Upper lobe of left lung (tissue), 6 donors: ENCODE measurements around the gene CYP2A13. TPM values are rescaled to one million over a fixed set of nuclear protein-coding genes. Genes with fewer than 3 reads are reported as not detected.
A peak's percentile ranks its signal among the peaks of the same experiment; 100 is the strongest.
"Not testable (repeated sequence)": the region's sequence is repeated elsewhere in the genome, so short reads cannot be mapped to it uniquely, and the experiment has no call there.

ENCODE experiments used
- ATAC-seq, 2 donors: fragments of 200-7000 bp; cut with Tn5 transposase; one replicate each; pipeline ENCODE4 v1.9.1; 2022; ENCODE audit warnings: mild to moderate bottlenecking in 2 of 2, moderate library complexity in 2 of 2; ENCODE audit not compliant: low FRiP score in 2 of 2
- DNase-seq, 2 donors: peaks; one replicate each; pipeline ENCODE4 v3.0.0-alpha.2; 2019 to 2020
- H3K27ac ChIP-seq, 4 donors: fragments of 200-600 bp; sonication (generic); one replicate each; pipeline ENCODE4 v1.5.1; 2016 to 2019
- H3K27me3 ChIP-seq, 4 donors: fragments of 200-600 bp; sonication (generic); one replicate each; pipeline ENCODE4 v1.5.1; 2017 to 2019
- H3K36me3 ChIP-seq, 4 donors: fragments of 200-600 bp; sonication (generic); one replicate each; pipeline ENCODE4 v1.5.1; 2016 to 2019
- H3K4me1 ChIP-seq, 4 donors: fragments of 200-600 bp; sonication (generic); one replicate each; pipeline ENCODE4 v1.5.1; 2018 to 2019
- H3K4me3 ChIP-seq, 4 donors: fragments of 200-600 bp; sonication (generic); one replicate each; pipeline ENCODE4 v1.5.1; 2017 to 2019; ENCODE audit warnings: mild to moderate bottlenecking in 2 of 4, moderate library complexity in 1 of 4
- H3K9me3 ChIP-seq, 4 donors: fragments of 200-600 bp; sonication (generic); one replicate each; pipeline ENCODE4 v1.5.1; 2018 to 2019
- EP300 ChIP-seq, 4 donors: sonication (generic); formaldehyde crosslinking; IDR thresholded peaks; one replicate each; pipeline ENCODE4 v1.5.1; 2017; ENCODE audit warnings: antibody characterized with exemption in 4 of 4, control low read depth in 2 of 4
- POLR2A ChIP-seq, 4 donors: fragments of 450-650 bp; IDR thresholded peaks; one replicate each; pipeline ENCODE4 v1.5.1; 2016 to 2017; ENCODE audit warnings: antibody characterized with exemption in 4 of 4, mild to moderate bottlenecking in 2 of 4
- POLR2AphosphoS5 ChIP-seq, 2 donors: sonication (generic); formaldehyde crosslinking; IDR thresholded peaks; one replicate each; pipeline ENCODE4 v1.5.1; 2017; ENCODE audit warnings: antibody characterized with exemption in 2 of 2
- WGBS, 2 donors: methylation state at CpG; one replicate each; pipeline ENCODE4 v1.1.5; 2017 to 2018; 5-methylcytosine and 5-hydroxymethylcytosine counted together
- total RNA-seq, 6 donors: library from RNA; depleted of rRNA in 4 of 6; stranded (reverse); fragments of >200 nt in 4 of 6; gene quantifications; one replicate each; pipeline versions ENCODE4 v1.1.0 to v1.2.1, GENCODE V29; 2016 to 2021
- TF ChIP-seq, protein P1 (sequence below), 6 experiments: fragments of 450-650 bp in 4 of 6; fragments of 200-600 bp in 2 of 6; sonication (generic) in 2 of 6; IDR thresholded peaks; one replicate each; pipeline ENCODE4 v1.5.1; 2016 to 2019; ENCODE audit warnings: antibody characterized with exemption in 6 of 6
- donor health status: DM: no; HTN: no; CAD: no; lungs with moderate emphysema.
- donor health status: DM: no; HTN: yes; CAD: no; lungs with severe emphysema.

Gene CYP2A13, protein sequence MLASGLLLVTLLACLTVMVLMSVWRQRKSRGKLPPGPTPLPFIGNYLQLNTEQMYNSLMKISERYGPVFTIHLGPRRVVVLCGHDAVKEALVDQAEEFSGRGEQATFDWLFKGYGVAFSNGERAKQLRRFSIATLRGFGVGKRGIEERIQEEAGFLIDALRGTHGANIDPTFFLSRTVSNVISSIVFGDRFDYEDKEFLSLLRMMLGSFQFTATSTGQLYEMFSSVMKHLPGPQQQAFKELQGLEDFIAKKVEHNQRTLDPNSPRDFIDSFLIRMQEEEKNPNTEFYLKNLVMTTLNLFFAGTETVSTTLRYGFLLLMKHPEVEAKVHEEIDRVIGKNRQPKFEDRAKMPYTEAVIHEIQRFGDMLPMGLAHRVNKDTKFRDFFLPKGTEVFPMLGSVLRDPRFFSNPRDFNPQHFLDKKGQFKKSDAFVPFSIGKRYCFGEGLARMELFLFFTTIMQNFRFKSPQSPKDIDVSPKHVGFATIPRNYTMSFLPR
- total RNA-seq = 1 to 10 TPM in 2 of 6 donors, not detected in 4; 1.3 to 2.8 TPM

DNA sequence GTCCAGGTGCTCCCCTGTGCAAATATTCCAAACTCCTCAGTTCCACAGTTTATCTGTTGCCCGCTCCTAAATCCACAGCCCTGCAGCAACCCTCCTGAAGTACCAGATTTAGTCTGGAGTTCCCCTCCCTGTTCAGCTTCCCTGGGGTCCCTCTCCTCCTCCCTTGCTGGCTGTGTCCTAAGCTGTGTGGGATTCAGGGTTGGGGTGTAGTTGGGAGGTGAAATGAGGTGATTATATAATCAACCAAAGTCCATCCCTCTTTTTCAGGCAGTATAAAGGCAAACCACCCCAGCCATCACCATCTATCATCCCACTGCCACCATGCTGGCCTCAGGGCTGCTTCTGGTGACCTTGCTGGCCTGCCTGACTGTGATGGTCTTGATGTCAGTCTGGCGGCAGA, at the start of gene CYP2A13:
TSS of gene CYP2A13 (plus strand) at position 301 of the 400 bp plus-strand sequence. CDS start at position 322, 21 bp downstream.
- Histone ChIP-seq H3K27ac (no peak within 1 kb of the TSS), H3K9me3 (no peaks in the 10 kb centered on the region), H3K36me3 (no peaks in the 10 kb centered on the region), H3K27me3 (peaks cover 0 to 8% (median 3%) of the 10 kb centered on the region in 4 donors), H3K4me1 (no peaks in the 10 kb centered on the region), H3K4me3 (no peak within 1 kb of the TSS)
- WGBS, 2 donors = 56 to 95% methylated on average over 1 to 2 of the region's 2 CpGs
- DNase-seq (no peak), ATAC-seq (no peak)
- TF ChIP-seq, protein P1, sequence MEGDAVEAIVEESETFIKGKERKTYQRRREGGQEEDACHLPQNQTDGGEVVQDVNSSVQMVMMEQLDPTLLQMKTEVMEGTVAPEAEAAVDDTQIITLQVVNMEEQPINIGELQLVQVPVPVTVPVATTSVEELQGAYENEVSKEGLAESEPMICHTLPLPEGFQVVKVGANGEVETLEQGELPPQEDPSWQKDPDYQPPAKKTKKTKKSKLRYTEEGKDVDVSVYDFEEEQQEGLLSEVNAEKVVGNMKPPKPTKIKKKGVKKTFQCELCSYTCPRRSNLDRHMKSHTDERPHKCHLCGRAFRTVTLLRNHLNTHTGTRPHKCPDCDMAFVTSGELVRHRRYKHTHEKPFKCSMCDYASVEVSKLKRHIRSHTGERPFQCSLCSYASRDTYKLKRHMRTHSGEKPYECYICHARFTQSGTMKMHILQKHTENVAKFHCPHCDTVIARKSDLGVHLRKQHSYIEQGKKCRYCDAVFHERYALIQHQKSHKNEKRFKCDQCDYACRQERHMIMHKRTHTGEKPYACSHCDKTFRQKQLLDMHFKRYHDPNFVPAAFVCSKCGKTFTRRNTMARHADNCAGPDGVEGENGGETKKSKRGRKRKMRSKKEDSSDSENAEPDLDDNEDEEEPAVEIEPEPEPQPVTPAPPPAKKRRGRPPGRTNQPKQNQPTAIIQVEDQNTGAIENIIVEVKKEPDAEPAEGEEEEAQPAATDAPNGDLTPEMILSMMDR (IDR thresholded peaks at IDR 0.05) = no peak

DNA sequence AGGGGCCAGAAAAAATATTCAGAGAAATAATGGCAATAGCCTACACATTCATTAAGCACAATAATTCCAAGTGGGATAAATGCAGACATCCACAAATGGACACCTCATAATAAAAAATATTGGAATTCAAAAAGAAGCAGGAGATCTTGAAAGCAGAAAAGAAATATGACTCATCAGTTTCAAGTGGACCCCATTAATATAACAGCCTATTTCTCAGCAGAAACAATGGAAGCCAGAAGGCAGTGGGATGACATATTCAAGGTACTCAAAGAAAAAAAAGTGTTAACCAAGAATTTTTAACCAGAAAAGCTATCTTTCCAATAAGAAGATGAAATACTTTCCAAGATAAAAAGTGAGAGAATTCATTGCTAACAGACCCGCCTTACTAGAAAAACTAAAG, 48.4 kb upstream of the CYP2A13 start:
- WGBS, 2 donors = 86 to 90% methylated on average over 1 of the region's 1 CpG
- H3K27ac ChIP-seq = no peak overlapping the region
- TF ChIP-seq POLR2A (IDR thresholded peaks at IDR 0.05) (no peak), POLR2AphosphoS5 (IDR thresholded peaks at IDR 0.05) (no peak), EP300 (IDR thresholded peaks at IDR 0.05) (no peak)
- TF ChIP-seq, protein P1 (IDR thresholded peaks at IDR 0.05) = no peak
- H3K4me3 ChIP-seq = no peak overlapping the region
- ATAC-seq = no peak
- H3K36me3 ChIP-seq = no peaks in the 10 kb centered on the region
- H3K4me1 ChIP-seq = no peaks in the 10 kb centered on the region
- DNase-seq = no peak
- no peaks in the 10 kb centered on the region for H3K9me3 ChIP-seq
- H3K27me3 ChIP-seq = no peaks in the 10 kb centered on the region

DNA sequence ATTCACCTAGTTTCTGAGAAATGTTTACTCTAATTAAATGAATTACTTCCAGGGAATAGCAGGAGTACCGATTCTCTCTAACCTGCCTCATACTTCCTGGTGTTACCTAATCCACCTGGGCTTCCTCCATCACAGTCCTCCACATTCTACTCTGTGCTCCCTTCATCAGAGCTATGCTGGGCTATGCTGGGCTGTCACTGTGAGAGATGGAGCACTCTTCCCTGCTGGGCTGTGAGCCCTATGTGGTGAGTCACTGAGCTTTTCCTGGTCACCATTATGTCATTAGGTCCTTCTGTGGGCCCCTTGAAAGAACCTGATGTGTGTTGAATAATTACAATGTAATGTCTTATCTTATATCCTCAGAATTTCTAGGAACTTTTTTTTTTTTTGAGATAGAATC, 43.2 kb upstream of the CYP2A13 start:
- 46 to 52% methylated on average over 1 of the region's 1 CpG for WGBS, 2 donors
- not testable (repeated sequence) for H3K9me3 ChIP-seq, DNase-seq, H3K27ac ChIP-seq, H3K36me3 ChIP-seq, H3K27me3 ChIP-seq, H3K4me1 ChIP-seq, H3K4me3 ChIP-seq
- peak in 1 of 2 donors; percentile 71 for ATAC-seq

DNA sequence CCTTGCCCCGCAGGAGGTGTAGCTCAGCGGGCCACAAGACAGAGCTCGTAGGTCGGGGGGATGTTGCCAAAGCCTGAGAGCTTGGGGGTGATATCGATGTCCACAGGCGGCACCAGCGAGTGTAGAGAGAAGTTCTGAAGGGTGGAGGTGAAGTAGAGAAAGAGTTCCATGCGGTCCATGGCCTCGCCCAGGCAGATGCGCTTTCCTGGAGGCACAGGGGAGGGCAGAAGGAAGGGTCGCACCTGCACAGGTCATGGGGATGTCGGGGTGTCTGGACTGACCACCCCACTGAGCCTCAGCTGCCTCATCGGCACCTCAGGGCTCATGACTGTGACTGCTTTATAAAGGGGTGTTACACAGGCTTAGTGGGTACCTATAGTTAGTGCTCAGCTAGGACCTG, 37.8 kb upstream of the CYP2A13 start:
- H3K27me3 ChIP-seq = no peaks in the 10 kb centered on the region
- no peak overlapping the region for H3K27ac ChIP-seq
- H3K9me3 ChIP-seq = no peaks in the 10 kb centered on the region
- DNase-seq = no peak
- ATAC-seq = no peak
- no peak for TF ChIP-seq POLR2AphosphoS5 (IDR thresholded peaks at IDR 0.05)
- TF ChIP-seq, protein P1 (IDR thresholded peaks at IDR 0.05) = no peak
- WGBS, 2 donors = 79 to 83% methylated on average over 11 to 13 of the region's 13 CpGs
- no peak overlapping the region for H3K4me3 ChIP-seq
- no peaks in the 10 kb centered on the region for H3K4me1 ChIP-seq
- no peaks in the 10 kb centered on the region for H3K36me3 ChIP-seq

DNA sequence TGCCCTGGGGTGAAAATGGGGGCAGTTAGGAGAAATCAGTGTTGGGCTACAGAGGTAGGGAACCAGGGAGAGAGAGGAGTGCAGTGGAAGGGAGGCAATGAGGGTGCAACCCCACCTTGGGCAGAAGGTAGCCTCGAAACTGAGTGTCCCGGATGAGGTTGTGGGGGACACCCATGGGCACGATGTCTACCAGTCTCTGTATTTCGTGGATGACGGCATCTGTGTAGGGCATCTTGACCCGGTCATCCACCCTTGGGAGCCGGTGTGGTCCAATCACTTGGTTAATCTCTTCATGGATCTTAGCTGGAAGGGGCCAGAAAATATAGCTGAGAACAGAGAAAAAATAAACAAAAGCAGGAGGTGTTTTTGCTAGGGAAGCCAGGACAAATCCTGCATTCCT, 36.1 kb upstream of the CYP2A13 start:
- H3K4me3 ChIP-seq, H3K27me3 ChIP-seq, H3K36me3 ChIP-seq, DNase-seq, H3K27ac ChIP-seq, H3K4me1 ChIP-seq, H3K9me3 ChIP-seq, ATAC-seq: not testable (repeated sequence)
- WGBS, 2 donors = 65 to 78% methylated on average over 7 of the region's 7 CpGs

DNA sequence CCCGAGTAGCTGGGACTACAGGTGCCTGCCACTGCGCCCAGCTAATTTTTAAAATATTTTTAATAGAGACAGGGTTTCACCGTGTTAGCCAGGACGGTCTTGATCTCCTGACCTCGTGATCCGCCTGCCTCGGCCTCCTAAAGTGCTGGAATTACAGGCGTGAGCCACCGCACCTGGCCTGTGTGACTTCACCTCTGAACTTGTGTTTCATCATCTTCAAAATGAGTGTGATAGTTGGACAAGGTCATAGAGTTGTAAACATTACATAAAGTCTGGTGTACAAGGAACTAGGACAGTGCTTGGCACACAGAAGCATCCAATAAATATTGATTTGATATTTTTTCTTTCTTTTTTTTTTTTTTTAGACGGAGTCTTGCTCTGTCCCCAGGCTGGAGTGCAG, 34.9 kb upstream of the CYP2A13 start:
- H3K4me1 ChIP-seq, H3K36me3 ChIP-seq, H3K9me3 ChIP-seq, ATAC-seq, H3K27me3 ChIP-seq, H3K27ac ChIP-seq, H3K4me3 ChIP-seq, DNase-seq: not testable (repeated sequence)
- 77 to 81% methylated on average over 10 of the region's 10 CpGs for WGBS, 2 donors
